B cell (primary cell): ENCODE measurements around the gene CLDN20. TPM values are rescaled to one million over a fixed set of nuclear protein-coding genes. Genes with fewer than 3 reads are reported as not detected.

Source experiments
- ATAC-seq: fragments of 200-7000 bp; cut with Tn5 transposase; one replicate; pipeline ENCODE4 v1.10.0; 2021; ENCODE audit warnings: low read depth, mild to moderate bottlenecking, moderate number of reproducible peaks, moderate library complexity
- CTCF ChIA-PET: fragments of 350-600 bp; sonication (Branson Sonifier 250); formaldehyde crosslinking; loops from one replicate; lab custom pipeline; 2021; ENCODE audit warnings: antibody characterized with exemption, inconsistent platforms; lab: Charles Lee
- POLR2A ChIA-PET: fragments of 350-600 bp; sonication (Branson Sonifier 250); formaldehyde crosslinking; loops from one replicate; lab custom pipeline; 2021; ENCODE audit warnings: antibody characterized with exemption; lab: Charles Lee
- DNase-seq: peaks from one replicate; pipeline ENCODE4 v3.0.0; 2013
- H2AFZ ChIP-seq: 2 replicates; pipeline ENCODE4 v1.6.1; 2012; ENCODE audit warnings: mild to moderate bottlenecking, low read depth, low read length; ENCODE audit not compliant: insufficient read depth, poor library complexity, severe bottlenecking
- H3K27ac ChIP-seq, 2 donors: 1 replicate in 1 of 2; 2 replicates in 1 of 2; pipeline ENCODE4 v1.5.1; 2012 to 2013; ENCODE audit warnings: low read length in 2 of 2, mild to moderate bottlenecking in 2 of 2, moderate library complexity in 1 of 2
- H3K27me3 ChIP-seq, 4 experiments: fragments of 200-600 bp in 1 of 4; sonication (generic) in 1 of 4; replicated peaks in 1 of 4; 1 replicate in 2 of 4; 2 replicates in 2 of 4; pipeline versions ENCODE4 v1.6.1 to v1.7.0; 2013 to 2016; ENCODE audit warnings: low read length in 3 of 4, mild to moderate bottlenecking in 2 of 4, mixed read lengths in 1 of 4, moderate library complexity in 1 of 4; ENCODE audit not compliant: insufficient read depth in 4 of 4, control insufficient read depth in 3 of 4; ENCODE audit errors: control extremely low read depth in 1 of 4
- H3K36me3 ChIP-seq, 2 experiments: replicated peaks in 1 of 2; 1 replicate in 1 of 2; 2 replicates in 1 of 2; pipeline versions ENCODE4 v1.6.1 to v1.7.1; 2013; ENCODE audit warnings: low read length in 1 of 2; ENCODE audit not compliant: insufficient read depth in 2 of 2, control insufficient read depth in 1 of 2; ENCODE audit errors: control extremely low read depth in 1 of 2, extremely low read depth in 1 of 2
- H3K4me1 ChIP-seq, 2 donors: fragments of 200-600 bp in 1 of 2; sonication (generic) in 1 of 2; 1 replicate in 1 of 2; 2 replicates in 1 of 2; pipeline versions ENCODE4 v1.5.1 to v1.6.1; 2013 to 2017; ENCODE audit warnings: low read length in 2 of 2; ENCODE audit not compliant: control insufficient read depth in 2 of 2, insufficient read depth in 2 of 2
- H3K4me2 ChIP-seq: replicated peaks from 2 replicates; pipeline ENCODE3; 2012; ENCODE audit warnings: mild to moderate bottlenecking, low read depth, low read length; ENCODE audit not compliant: poor library complexity, severe bottlenecking
- H3K4me3 ChIP-seq, 5 experiments: fragments of 200-600 bp in 1 of 5; sonication (generic) in 1 of 5; 1 replicate in 3 of 5; 2 replicates in 2 of 5; pipeline versions ENCODE4 v1.5.1 to v1.7.0; 2011 to 2016; ENCODE audit warnings: low read length in 4 of 5, mild to moderate bottlenecking in 4 of 5, low read depth in 2 of 5, control low read depth in 1 of 5, moderate library complexity in 1 of 5; ENCODE audit not compliant: insufficient read depth in 1 of 5; ENCODE audit errors: control extremely low read depth in 1 of 5, extremely low read depth in 1 of 5
- H3K79me2 ChIP-seq: fragments of 200-600 bp; sonication (generic); one replicate; pipeline ENCODE4 v1.6.0; 2016; ENCODE audit warnings: low read length; ENCODE audit not compliant: control insufficient read depth, insufficient read depth
- H3K9ac ChIP-seq: fragments of 200-600 bp; sonication (generic); 2 replicates; pipeline ENCODE4 v1.6.1; 2017; ENCODE audit warnings: mild to moderate bottlenecking, low read length, moderate library complexity
- H3K9me3 ChIP-seq, 3 donors: one replicate each; pipeline versions ENCODE4 v1.6.1 to v1.7.1; 2013; ENCODE audit warnings: low read length in 2 of 3; ENCODE audit not compliant: control insufficient read depth in 2 of 3, insufficient read depth in 1 of 3; ENCODE audit errors: control extremely low read depth in 1 of 3
- H4K20me1 ChIP-seq: 2 replicates; pipeline ENCODE4 v1.6.0; 2012; ENCODE audit warnings: mild to moderate bottlenecking, low read length; ENCODE audit not compliant: insufficient read depth, control insufficient read depth, poor library complexity, severe bottlenecking
- H3K27ac Mint-ChIP-seq: one replicate; pipeline ENCODE4 v1.8.0; 2021; ENCODE audit warnings: mixed read lengths
- H3K27me3 Mint-ChIP-seq: one replicate; pipeline ENCODE4 v1.8.0; 2021; ENCODE audit warnings: mixed read lengths
- H3K4me1 Mint-ChIP-seq: one replicate; pipeline ENCODE4 v1.8.0; 2021; ENCODE audit warnings: mixed read lengths
- H3K4me3 Mint-ChIP-seq: one replicate; pipeline ENCODE4 v1.8.0; 2021; ENCODE audit warnings: mixed read lengths
- H3K9me3 Mint-ChIP-seq: one replicate; pipeline ENCODE4 v1.8.0; 2022; ENCODE audit warnings: mixed read lengths; ENCODE audit not compliant: insufficient read depth
- CTCF ChIP-seq: fragments of 200-600 bp; IDR thresholded peaks from one replicate; pipeline ENCODE4 v1.8.0; 2022; ENCODE audit warnings: antibody characterized with exemption, mild to moderate bottlenecking
- EZH2 ChIP-seq: IDR thresholded peaks from 2 replicates; pipeline ENCODE4 v1.6.1; 2012; ENCODE audit warnings: borderline replicate concordance, low read depth, mild to moderate bottlenecking, moderate library complexity, low read length; ENCODE audit not compliant: insufficient read depth, poor library complexity, severe bottlenecking
- WGBS: methylation state at CpG from one replicate; pipeline ENCODE4 v1.1.5; 2013; ENCODE audit warnings: missing lambda C conversion rate; ENCODE audit not compliant: insufficient coverage; 5-methylcytosine and 5-hydroxymethylcytosine counted together
- intact Hi-C: fragments of 100-400 bp; cut with micrococcal nuclease; formaldehyde crosslinking; loops from one replicate; pipeline ENCODE4 v1.10.0; 2022
- polyA plus RNA-seq: library from polyadenylated mRNA; depleted of rRNA; stranded (reverse); fragments of >200 nt; gene quantifications from 2 replicates; pipeline ENCODE4 v1.2.3, GENCODE V29; 2012
- total RNA-seq, 2 donors: library from RNA; stranded (reverse); fragments of 120-200 nt in 1 of 2; gene quantifications; 1 replicate in 1 of 2; 2 replicates in 1 of 2; pipeline versions ENCODE4 v1.2.3 to v1.2.4, GENCODE V29; 2013 to 2022

The CLDN20 gene
- total and polyA plus RNA-seq, 2 donors (not counting 1 experiment from before 2014, with no cell fraction given), result not detected

- no peak overlapping the region for H3K27ac Mint-ChIP-seq
- Histone ChIP-seq H3K27me3 (no peaks in the 10 kb centered on the region), H3K27ac (no peak overlapping the region), H2AFZ (no peak overlapping the region), H3K9ac (no peak overlapping the region), H3K4me1 (no peaks in the 10 kb centered on the region), H3K4me2 (no peak overlapping the region), H3K4me3 (no peak overlapping the region), H3K36me3 (peaks cover 0 to 50% of the 10 kb centered on the region in 2 experiments), H3K9me3 (no peaks in the 10 kb centered on the region), H4K20me1 (no peaks in the 10 kb centered on the region), H3K79me2 (no peaks in the 10 kb centered on the region)
- DNase-seq (no peak), ATAC-seq (no peak)
- no peaks in the 10 kb centered on the region for H3K9me3 Mint-ChIP-seq
- no peaks in the 10 kb centered on the region for H3K27me3 Mint-ChIP-seq
- ChIA-PET POLR2A (no interaction called here), CTCF (interaction anchor here (1.5 kb wide), 1 partner anchor 578 kb away, joined by 3 read pairs; no protein-coding TSS in a partner anchor)
- intact Hi-C loops, result no loop called here
- H3K4me3 Mint-ChIP-seq, result no peak overlapping the region
- H3K4me1 Mint-ChIP-seq, result peaks cover under 1% of the 10 kb centered on the region
- TF ChIP-seq CTCF, result no peak
- no peak for TF ChIP-seq EZH2
- no CpG with 5 or more reads among the region's 1 CpG for WGBS
Measured at GRCh38 chr6:155253337-155253736, 10.5 kb upstream of the CLDN20 start.

DNA sequence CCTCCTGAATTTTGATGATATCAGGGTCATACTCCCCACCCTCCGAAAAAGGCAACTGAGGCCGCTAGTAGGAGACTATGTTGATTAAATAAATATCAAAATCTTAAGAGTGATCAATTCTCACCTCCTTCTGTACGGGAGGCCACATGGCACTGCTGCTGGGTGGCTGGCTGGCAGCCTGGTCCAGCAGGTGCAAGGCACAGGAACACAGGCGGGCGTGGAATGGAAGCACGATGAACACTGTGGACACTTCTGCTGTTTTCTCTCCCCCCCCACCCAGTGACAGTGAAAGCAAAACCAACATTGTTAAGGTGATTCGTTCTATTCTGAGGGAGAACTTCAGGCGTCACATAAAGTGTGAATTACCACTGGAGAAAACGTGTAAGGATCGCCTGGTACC, 9.7 kb upstream of the CLDN20 start:
- Mint-ChIP-seq H3K27me3 (no peaks in the 10 kb centered on the region), H3K9me3 (no peaks in the 10 kb centered on the region), H3K27ac (no peak overlapping the region), H3K4me1 (no peaks in the 10 kb centered on the region), H3K4me3 (no peak overlapping the region)
- WGBS, result 100% methylated on average over 6 of the region's 10 CpGs
- intact Hi-C loops, result no loop called here
- ATAC-seq (no peak), DNase-seq (no peak)
- Histone ChIP-seq H3K4me2 (no peak overlapping the region), H3K79me2 (no peaks in the 10 kb centered on the region), H3K27ac (no peak overlapping the region), H3K9ac (no peak overlapping the region), H3K4me3 (no peak overlapping the region), H3K27me3 (no peaks in the 10 kb centered on the region), H3K36me3 (peaks cover 0 to 58% of the 10 kb centered on the region in 2 experiments), H3K4me1 (no peaks in the 10 kb centered on the region), H3K9me3 (no peaks in the 10 kb centered on the region), H4K20me1 (no peaks in the 10 kb centered on the region), H2AFZ (no peak overlapping the region)
- TF ChIP-seq EZH2 (no peak), CTCF (no peak)
- POLR2A ChIA-PET, result no interaction called here
- CTCF ChIA-PET, result no interaction called here
